Measurements from ENCODE around the gene GPR61.

Gene GPR61

DNA sequence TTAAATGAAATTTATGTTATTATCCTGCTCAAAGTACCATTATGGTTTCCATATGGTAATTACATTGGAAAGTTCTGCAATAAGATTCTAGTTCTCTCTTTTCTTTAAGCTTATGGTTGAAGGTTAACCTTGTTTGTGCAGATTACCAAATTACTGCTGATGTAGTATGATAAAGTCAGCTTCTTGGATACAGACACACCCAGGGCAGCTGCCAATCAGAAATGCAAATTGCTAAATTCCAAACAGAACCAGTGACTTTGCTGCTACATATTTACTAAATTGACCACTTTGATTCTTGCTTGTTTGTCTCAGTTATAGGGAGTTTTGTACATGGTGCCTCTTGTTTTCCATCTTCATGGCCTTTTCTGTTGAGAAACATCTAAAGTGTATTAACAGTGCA, 53.2 kb downstream of the GPR61 start:
- Histone ChIP-seq H3K4me3 (ENCODE audit: low read depth in 1 of 2, low read length in 2 of 2) (no peak overlapping the region), H3K9me3 (ENCODE audit: control insufficient read depth in 1 of 2, low read length in 2 of 2) (no peaks in the 10 kb centered on the region), H3K27ac (ENCODE audit: low read depth, low read length) (no peak overlapping the region), H3K4me1 (ENCODE audit: control insufficient read depth in 1 of 2, insufficient read depth in 2 of 2, low read length in 2 of 2) (no peaks in the 10 kb centered on the region), H3K27me3 (ENCODE audit: control insufficient read depth in 1 of 2, insufficient read depth in 2 of 2, low read length in 2 of 2) (no peaks in the 10 kb centered on the region), H3K9ac (ENCODE audit: low read depth in 1 of 2, low read length in 2 of 2) (no peak overlapping the region), H3K36me3 (ENCODE audit: control insufficient read depth in 1 of 2, insufficient read depth in 2 of 2, low read length in 2 of 2) (peaks cover 19 to 52% of the 10 kb centered on the region in 2 donors)

DNA sequence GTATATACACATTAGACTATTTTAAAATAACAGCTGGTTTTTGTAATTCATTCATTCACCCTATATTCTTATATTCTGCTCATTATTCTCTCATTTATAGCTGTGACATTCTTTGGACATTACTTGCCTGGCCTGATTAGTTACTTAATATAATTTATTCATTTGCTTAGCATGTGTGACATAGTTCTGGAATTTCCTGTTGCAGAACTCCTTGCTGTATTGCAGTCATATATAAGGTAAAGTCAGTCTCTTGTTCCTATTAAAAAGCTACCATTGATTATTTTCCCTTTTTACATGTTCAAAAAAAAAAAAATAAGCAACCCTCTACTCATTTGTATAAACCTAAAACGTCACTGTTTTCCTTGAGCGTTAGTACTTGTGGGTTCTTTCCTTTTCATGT, 55.9 kb downstream of the GPR61 start:
- peaks cover 19 to 36% of the 10 kb centered on the region in 2 donors for H3K36me3 ChIP-seq (ENCODE audit: control insufficient read depth in 1 of 2, insufficient read depth in 2 of 2, low read length in 2 of 2)

More for the DNA sequence above, 55.9 kb downstream of the GPR61 start:
- no peaks in the 10 kb centered on the region for H3K9me3 ChIP-seq (ENCODE audit: control insufficient read depth in 1 of 2, low read length in 2 of 2)
- H3K4me1 ChIP-seq (ENCODE audit: control insufficient read depth in 1 of 2, insufficient read depth in 2 of 2, low read length in 2 of 2), result no peaks in the 10 kb centered on the region
- H3K9ac ChIP-seq (ENCODE audit: low read depth in 1 of 2, low read length in 2 of 2), result no peak overlapping the region
- H3K27me3 ChIP-seq (ENCODE audit: control insufficient read depth in 1 of 2, insufficient read depth in 2 of 2, low read length in 2 of 2), result no peaks in the 10 kb centered on the region
- H3K27ac ChIP-seq (ENCODE audit: low read depth, low read length), result no peak overlapping the region
- no peak overlapping the region for H3K4me3 ChIP-seq (ENCODE audit: low read depth in 1 of 2, low read length in 2 of 2)
